HepG2 (cell line): ENCODE data around the gene ZFP36L2. TPM values are rescaled to one million over a fixed set of nuclear protein-coding genes. Genes with fewer than 3 reads are reported as not detected.

Experiments
- AGO1 ChIP-seq: fragments of 200-400 bp; formaldehyde crosslinking; IDR thresholded peaks from 2 replicates; pipeline ENCODE4 v1.6.1; 2017; ENCODE audit warnings: mild to moderate bottlenecking, low read depth, low read length, moderate library complexity; ENCODE audit not compliant: poor library complexity, severe bottlenecking
- ARID2 ChIP-seq: sonication (generic); formaldehyde crosslinking; IDR thresholded peaks from 2 replicates; pipeline ENCODE4 v1.8.1; 2022; ENCODE audit warnings: mild to moderate bottlenecking, missing genetic modification reagents, borderline replicate concordance
- ATF3 ChIP-seq: sonication (generic); formaldehyde crosslinking; IDR thresholded peaks from 2 replicates; pipeline ENCODE4 v1.4.0; 2020; ENCODE audit warnings: missing genetic modification reagents
- FOXP1 ChIP-seq, 2 experiments: fragments of 450-650 bp in 1 of 2; IDR thresholded peaks; 2 replicates each; pipeline ENCODE4 v1.6.1; 2017 to 2018; ENCODE audit warnings: antibody characterized with exemption in 1 of 2
- HNF1A ChIP-seq, 2 experiments: sonication (generic) in 1 of 2; formaldehyde crosslinking in 1 of 2; IDR thresholded peaks; 2 replicates each; pipeline versions ENCODE4 v1.4.0 to v1.6.1; 2016 to 2020; ENCODE audit warnings: borderline replicate concordance in 1 of 2, low read depth in 1 of 2, mild to moderate bottlenecking in 1 of 2, missing genetic modification reagents in 1 of 2
- KAT7 ChIP-seq: IDR thresholded peaks from 2 replicates; pipeline ENCODE4 v1.6.1; 2018; ENCODE audit warnings: borderline replicate concordance, missing compliant biosample characterization
- KDM3A ChIP-seq: IDR thresholded peaks from 2 replicates; pipeline ENCODE4 v1.6.1; 2018; ENCODE audit warnings: low read depth, missing compliant biosample characterization
- MAZ ChIP-seq, 2 experiments: sonication (generic) in 1 of 2; formaldehyde crosslinking in 1 of 2; IDR thresholded peaks; 2 replicates each; pipeline versions ENCODE4 v1.5.0 to v1.6.1; 2012 to 2020; ENCODE audit warnings: low read depth in 2 of 2, mild to moderate bottlenecking in 2 of 2, borderline replicate concordance in 1 of 2, improper control_type of control experiment in 1 of 2, low read length in 1 of 2, missing genetic modification reagents in 1 of 2, moderate library complexity in 1 of 2
- PBX2 ChIP-seq: IDR thresholded peaks from 2 replicates; pipeline ENCODE4 v1.6.1; 2016; ENCODE audit warnings: control low read depth
- PHF21A ChIP-seq: sonication (generic); formaldehyde crosslinking; IDR thresholded peaks from 2 replicates; pipeline ENCODE4 v1.5.0; 2020; ENCODE audit warnings: mild to moderate bottlenecking, missing genetic modification reagents
- POLR2AphosphoS5 ChIP-seq: IDR thresholded peaks from 2 replicates; pipeline ENCODE4 v1.6.1; 2012; ENCODE audit warnings: low read depth, low read length
- TARDBP ChIP-seq: sonication (generic); formaldehyde crosslinking; IDR thresholded peaks from 2 replicates; pipeline ENCODE4 v1.8.0; 2022; ENCODE audit warnings: mild to moderate bottlenecking, missing genetic modification reagents
- ZFAT ChIP-seq: sonication (generic); formaldehyde crosslinking; conservative IDR thresholded peaks from 2 replicates; pipeline ENCODE4 v1.8.1; 2023; ENCODE audit warnings: missing genetic modification reagents, inconsistent platforms
- ZNF235 ChIP-seq: sonication (generic); formaldehyde crosslinking; IDR thresholded peaks from 2 replicates; pipeline ENCODE4 v1.8.1; 2023; ENCODE audit warnings: mild to moderate bottlenecking, missing genetic modification reagents, borderline replicate concordance
- ZNF282 ChIP-seq: fragments of 450-650 bp; IDR thresholded peaks from 2 replicates; pipeline ENCODE4 v1.6.1; 2018; ENCODE audit not compliant: partially characterized antibody
- ZNF343 ChIP-seq: sonication (generic); formaldehyde crosslinking; IDR thresholded peaks from 2 replicates; pipeline ENCODE4 v1.4.0; 2020; ENCODE audit warnings: mild to moderate bottlenecking, missing genetic modification reagents
- ZNF468 ChIP-seq: sonication (generic); formaldehyde crosslinking; IDR thresholded peaks from 2 replicates; pipeline ENCODE4 v1.8.0; 2022; ENCODE audit warnings: mild to moderate bottlenecking, moderate library complexity, missing genetic modification reagents
- ZNF547 ChIP-seq: sonication (generic); formaldehyde crosslinking; IDR thresholded peaks from 2 replicates; pipeline ENCODE4 v1.5.1; 2020; ENCODE audit warnings: mild to moderate bottlenecking, missing genetic modification reagents
- ZNF567 ChIP-seq: sonication (generic); formaldehyde crosslinking; IDR thresholded peaks from 2 replicates; pipeline ENCODE4 v1.8.1; 2023; ENCODE audit warnings: mild to moderate bottlenecking, missing genetic modification reagents, borderline replicate concordance
- ZSCAN21 ChIP-seq: sonication (generic); formaldehyde crosslinking; IDR thresholded peaks from 2 replicates; pipeline ENCODE4 v1.8.0; 2022; ENCODE audit warnings: mild to moderate bottlenecking, missing genetic modification reagents, moderate library complexity, borderline replicate concordance
- ZZZ3 ChIP-seq: sonication (generic); formaldehyde crosslinking; IDR thresholded peaks from 2 replicates; pipeline ENCODE4 v1.4.0; 2020; ENCODE audit warnings: missing genetic modification reagents, mild to moderate bottlenecking, borderline replicate concordance
- polyA plus RNA-seq, 8 experiments: library from polyadenylated mRNA; depleted of rRNA in 3 of 8; stranded (reverse) in 7 of 8; unstranded in 1 of 8; fragments of >200 nt; fragmentation: Illumina TruSeq in 4 of 8; extraction: Trizol in 4 of 8; gene quantifications; 2 replicates each; pipeline versions ENCODE4 v1.2.1 to v1.2.3, GENCODE V29; 2011 to 2016; ENCODE audit warnings: low read depth in 4 of 8, missing spikeins in 1 of 8, mixed read lengths in 1 of 8; ENCODE audit not compliant: insufficient read depth in 1 of 8
- total RNA-seq, 5 experiments: library from RNA; depleted of rRNA; stranded (reverse); fragments of >200 nt; fragmentation: Illumina TruSeq; extraction: Trizol; gene quantifications; 2 replicates each; pipeline ENCODE4 v1.2.3, GENCODE V29; 2016; ENCODE audit warnings: low read depth in 1 of 5

The ZFP36L2 gene
- total and polyA plus RNA-seq, 2 of the 13 experiments (the other 11 are each of a cell fraction or from before 2014, with no cell fraction given), result 11.2 to 21.8 TPM

- TF ChIP-seq AGO1 (no peak), MAZ (IDR thresholded peaks at IDR 0.05; ENCODE audit: borderline replicate concordance, low read depth, low read length) (no peak), MAZ (CRISPR knock-in tag; IDR thresholded peaks at IDR 0.05; ENCODE audit: low read depth) (0 out of 2 replicates have a peak, but pooled peaks have one; percentile 22), PHF21A (CRISPR knock-in tag) (no peak), ZNF547 (CRISPR knock-in tag) (no peak), ZNF235 (CRISPR knock-in tag) (peak; percentile 4; the same call in 1 of the 2 replicates), ZNF567 (CRISPR knock-in tag) (0 out of 2 replicates have a peak, but pooled peaks have one; percentile 22), HNF1A (IDR thresholded peaks at IDR 0.05; ENCODE audit: low read depth) (no peak), HNF1A (CRISPR knock-in tag; IDR thresholded peaks at IDR 0.05; ENCODE audit: borderline replicate concordance) (no peak), KDM3A (no peak), ZZZ3 (CRISPR knock-in tag) (no peak), ZNF282 (no peak), PBX2 (CRISPR knock-in tag) (no peak), ZFAT (CRISPR knock-in tag) (no peak), FOXP1 (IDR thresholded peaks at IDR 0.05) (no peak), FOXP1 (CRISPR knock-in tag; IDR thresholded peaks at IDR 0.05) (no peak), POLR2AphosphoS5 (0 out of 2 replicates have a peak, but pooled peaks have one; percentile 23), TARDBP (CRISPR knock-in tag) (no peak), KAT7 (CRISPR knock-in tag) (0 out of 2 replicates have a peak, but pooled peaks have one; percentile 6), ZNF468 (0 out of 2 replicates have a peak, but pooled peaks have one; percentile 60), ZNF343 (0 out of 2 replicates have a peak, but pooled peaks have one; percentile 67), ARID2 (CRISPR knock-in tag) (no peak), ZSCAN21 (peak; percentile 52), ATF3 (CRISPR knock-in tag) (no peak)
Measured at GRCh38 chr2:43224571-43225092, 1.8 kb downstream of the ZFP36L2 start (continued).
